Endothelial cell of umbilical vein (primary cell): Measurements from ENCODE around the gene MAML3. TPM values are rescaled to one million over a fixed set of nuclear protein-coding genes. Genes with fewer than 3 reads are reported as not detected.

Source experiments
- BruUV-seq: library from RNA; stranded (reverse); fragments of 400-500 nt; replicated peaks from 2 replicates; lab custom pipeline; 2021; lab: Mats Ljungman, UMichigan
- CTCF ChIA-PET: fragments of 300-600, 350-600 bp; sonication (Branson Sonifier 250); formaldehyde crosslinking; loops from one replicate; lab custom pipeline; 2021; ENCODE audit warnings: antibody characterized with exemption, inconsistent platforms; lab: Charles Lee
- POLR2A ChIA-PET: fragments of 300-600, 350-600 bp; sonication (Branson Sonifier 250); formaldehyde crosslinking; loops from one replicate; lab custom pipeline; 2021; ENCODE audit warnings: antibody characterized with exemption, inconsistent platforms; lab: Charles Lee
- DNase-seq: peaks from one replicate; pipeline ENCODE4 v3.0.0-alpha.2; 2011; ENCODE audit warnings: low read depth, low spot score
- FAIRE-seq: peaks from 2 replicates; lab custom pipeline; 2011; peaks lifted over from hg19 to GRCh38; lab: Jason Lieb, UNC
- H2AFZ ChIP-seq: 2 replicates; pipeline ENCODE4 v1.6.0; 2012; ENCODE audit warnings: low read depth, low read length, control low read depth, inconsistent platforms
- H3K27ac ChIP-seq: 2 replicates; pipeline ENCODE4 v1.5.1; 2011; ENCODE audit warnings: low read depth, mild to moderate bottlenecking, control low read depth, low read length, moderate library complexity; ENCODE audit not compliant: insufficient read depth
- H3K27me3 ChIP-seq, 2 experiments: 2 replicates each; pipeline versions ENCODE4 v1.6.0 to v1.6.1; 2011; ENCODE audit warnings: low read length in 2 of 2, mixed read lengths in 1 of 2; ENCODE audit not compliant: control insufficient read depth in 2 of 2, insufficient read depth in 2 of 2
- H3K36me3 ChIP-seq, 2 experiments: 2 replicates in 1 of 2; 3 replicates in 1 of 2; pipeline ENCODE4 v1.5.1; 2011; ENCODE audit warnings: low read length in 2 of 2, mild to moderate bottlenecking in 1 of 2, moderate library complexity in 1 of 2; ENCODE audit not compliant: control insufficient read depth in 2 of 2, insufficient read depth in 2 of 2; ENCODE audit errors: extremely low read depth in 1 of 2
- H3K4me1 ChIP-seq: 3 replicates; pipeline ENCODE4 v1.5.1; 2011; ENCODE audit warnings: mild to moderate bottlenecking, low read length; ENCODE audit not compliant: control insufficient read depth, insufficient read depth; ENCODE audit errors: extremely low read depth
- H3K4me2 ChIP-seq: 2 replicates; pipeline ENCODE4 v1.6.1; 2011; ENCODE audit warnings: low read length, control low read depth, mixed read lengths; ENCODE audit not compliant: insufficient read depth
- H3K4me3 ChIP-seq, 3 experiments: fragments of 200-600 bp in 1 of 3; sonication (generic), shearing (Covaris generic) in 1 of 3; replicated peaks in 1 of 3; 2 replicates each; pipeline ENCODE4 v1.5.1; 2011 to 2016; ENCODE audit warnings: control low read depth in 3 of 3, low read length in 3 of 3, mild to moderate bottlenecking in 2 of 3, inconsistent platforms in 1 of 3, low read depth in 1 of 3, moderate library complexity in 1 of 3; ENCODE audit not compliant: insufficient read depth in 1 of 3
- H3K79me2 ChIP-seq: 2 replicates; pipeline ENCODE4 v1.6.0; 2012; ENCODE audit warnings: low read length, inconsistent platforms; ENCODE audit not compliant: control insufficient read depth, insufficient read depth
- H3K9ac ChIP-seq: replicated peaks from 2 replicates; pipeline ENCODE3; 2011; ENCODE audit warnings: low read length, control low read depth; ENCODE audit not compliant: insufficient read depth; ENCODE audit errors: extremely low read depth
- H3K9me1 ChIP-seq: replicated peaks from 3 replicates; pipeline ENCODE4 v1.6.0; 2011; ENCODE audit warnings: mild to moderate bottlenecking, low read length; ENCODE audit not compliant: control insufficient read depth, insufficient read depth; ENCODE audit errors: extremely low read depth
- H3K9me3 ChIP-seq: replicated peaks from 2 replicates; pipeline ENCODE4 v1.5.1; 2012; ENCODE audit warnings: low read length, inconsistent platforms; ENCODE audit not compliant: control insufficient read depth, insufficient read depth
- H4K20me1 ChIP-seq: replicated peaks from 2 replicates; pipeline ENCODE3; 2011; ENCODE audit warnings: mild to moderate bottlenecking, low read length; ENCODE audit not compliant: control insufficient read depth, insufficient read depth; ENCODE audit errors: extremely low read depth
- EZH2 ChIP-seq: IDR thresholded peaks from 2 replicates; pipeline ENCODE4 v1.6.1; 2012; ENCODE audit warnings: borderline replicate concordance, low read depth, mild to moderate bottlenecking, moderate library complexity, low read length, inconsistent platforms; ENCODE audit not compliant: severe bottlenecking
- FOS ChIP-seq: IDR thresholded peaks from 2 replicates; pipeline ENCODE4 v1.6.1; 2011; ENCODE audit warnings: mild to moderate bottlenecking, low read length, moderate library complexity, borderline replicate concordance; ENCODE audit not compliant: insufficient read depth
- GATA2 ChIP-seq: IDR thresholded peaks from 2 replicates; pipeline ENCODE4 v1.7.0; 2011; ENCODE audit warnings: low read depth, mild to moderate bottlenecking, moderate library complexity, mixed read lengths, low read length; ENCODE audit not compliant: insufficient read length, insufficient read depth
- JUN ChIP-seq: IDR thresholded peaks from 2 replicates; pipeline ENCODE4 v1.6.1; 2011; ENCODE audit warnings: borderline replicate concordance, low read depth; ENCODE audit not compliant: insufficient read length, insufficient read depth
- MYC ChIP-seq: IDR thresholded peaks from one replicate; pipeline ENCODE4 v1.6.1; 2011; ENCODE audit warnings: mild to moderate bottlenecking, low read depth, low read length
- POLR2A ChIP-seq: IDR thresholded peaks from 2 replicates; pipeline ENCODE4 v1.6.1; 2012; ENCODE audit warnings: low read depth, mild to moderate bottlenecking, control low read depth, low read length
- POLR2AphosphoS5 ChIP-seq: IDR thresholded peaks from 2 replicates; pipeline ENCODE4 v1.6.1; 2012; ENCODE audit warnings: low read depth, mild to moderate bottlenecking, control low read depth, low read length, moderate library complexity; ENCODE audit not compliant: insufficient read depth
- dilution Hi-C: fragments of 300-500 bp; cut with MboI; formaldehyde crosslinking; loops from one replicate; pipeline ENCODE4 v1.15.0; 2019; ENCODE audit warnings: low sequenced_read_pairs; ENCODE audit not compliant: extremely low pct_ligation_motif_present
- intact Hi-C: fragments of 100-400 bp; cut with micrococcal nuclease; formaldehyde crosslinking; loops from one replicate; pipeline ENCODE4 v1.10.0; 2022
- polyA plus RNA-seq, 4 experiments: library from polyadenylated mRNA; depleted of rRNA in 3 of 4; stranded (reverse) in 3 of 4; unstranded in 1 of 4; fragments of >200 nt; gene quantifications; 2 replicates each; pipeline versions ENCODE4 v1.2.1 to v1.2.3, GENCODE V29; 2011 to 2012; ENCODE audit warnings: missing spikeins in 1 of 4
- total RNA-seq: library from RNA; stranded (reverse); gene quantifications from 2 replicates; pipeline ENCODE4 v1.2.3, GENCODE V29; 2021
- TF ChIP-seq, protein P1 (sequence below): IDR thresholded peaks from 2 replicates; pipeline ENCODE4 v1.6.1; 2011; ENCODE audit not compliant: insufficient read depth, insufficient read length
- TF ChIP-seq, protein P2 (sequence below), 2 donors: IDR thresholded peaks; 1 replicate in 1 of 2; 2 replicates in 1 of 2; pipeline ENCODE4 v1.5.1; 2011; ENCODE audit warnings: low read length in 2 of 2, mild to moderate bottlenecking in 2 of 2, moderate library complexity in 2 of 2, control low read depth in 1 of 2, inconsistent platforms in 1 of 2, low read depth in 1 of 2; ENCODE audit not compliant: insufficient read depth in 1 of 2; ENCODE audit errors: extremely low read depth in 1 of 2

MAML3 gene
- total and polyA plus RNA-seq, 2 donors (not counting 3 experiments of a cell fraction or from before 2014, with no cell fraction given): 14.0 to 20.3 TPM

DNA sequence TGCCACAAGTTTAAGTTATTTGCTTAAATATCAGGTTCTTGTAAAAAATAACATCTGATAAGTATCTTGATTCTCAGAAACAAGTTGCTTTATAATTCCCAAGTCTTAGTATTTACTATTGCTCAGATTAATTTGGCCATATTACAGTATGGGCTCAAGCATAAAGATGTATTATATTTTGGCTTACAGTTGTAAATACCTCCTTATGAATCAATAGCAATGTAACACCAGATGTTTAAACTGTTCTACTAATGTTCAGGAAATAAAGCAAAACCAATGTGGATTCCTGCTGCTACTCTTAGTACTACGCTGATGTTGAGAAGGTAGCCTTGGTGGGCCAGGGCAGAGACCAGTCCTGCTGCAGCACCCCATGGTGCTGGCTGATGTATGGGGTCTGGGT lies 385.6 kb downstream of the MAML3 start:
- peaks cover 20% of the 10 kb centered on the region for H3K4me1 ChIP-seq
- no peak overlapping the region for H3K4me2 ChIP-seq
- H2AFZ ChIP-seq: no peak overlapping the region
- H4K20me1 ChIP-seq: no peaks in the 10 kb centered on the region
- TF ChIP-seq POLR2AphosphoS5 (no peak), POLR2A (no peak), JUN (no peak), FOS (no peak), GATA2 (no peak), EZH2 (no peak), MYC (no peak)
- TF ChIP-seq, protein P1, sequence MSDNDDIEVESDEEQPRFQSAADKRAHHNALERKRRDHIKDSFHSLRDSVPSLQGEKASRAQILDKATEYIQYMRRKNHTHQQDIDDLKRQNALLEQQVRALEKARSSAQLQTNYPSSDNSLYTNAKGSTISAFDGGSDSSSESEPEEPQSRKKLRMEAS: no peak
- TF ChIP-seq, protein P2, sequence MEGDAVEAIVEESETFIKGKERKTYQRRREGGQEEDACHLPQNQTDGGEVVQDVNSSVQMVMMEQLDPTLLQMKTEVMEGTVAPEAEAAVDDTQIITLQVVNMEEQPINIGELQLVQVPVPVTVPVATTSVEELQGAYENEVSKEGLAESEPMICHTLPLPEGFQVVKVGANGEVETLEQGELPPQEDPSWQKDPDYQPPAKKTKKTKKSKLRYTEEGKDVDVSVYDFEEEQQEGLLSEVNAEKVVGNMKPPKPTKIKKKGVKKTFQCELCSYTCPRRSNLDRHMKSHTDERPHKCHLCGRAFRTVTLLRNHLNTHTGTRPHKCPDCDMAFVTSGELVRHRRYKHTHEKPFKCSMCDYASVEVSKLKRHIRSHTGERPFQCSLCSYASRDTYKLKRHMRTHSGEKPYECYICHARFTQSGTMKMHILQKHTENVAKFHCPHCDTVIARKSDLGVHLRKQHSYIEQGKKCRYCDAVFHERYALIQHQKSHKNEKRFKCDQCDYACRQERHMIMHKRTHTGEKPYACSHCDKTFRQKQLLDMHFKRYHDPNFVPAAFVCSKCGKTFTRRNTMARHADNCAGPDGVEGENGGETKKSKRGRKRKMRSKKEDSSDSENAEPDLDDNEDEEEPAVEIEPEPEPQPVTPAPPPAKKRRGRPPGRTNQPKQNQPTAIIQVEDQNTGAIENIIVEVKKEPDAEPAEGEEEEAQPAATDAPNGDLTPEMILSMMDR (IDR thresholded peaks at IDR 0.05; ENCODE audit: extremely low read depth in 1 of 2, insufficient read depth in 1 of 2, low read depth in 1 of 2, low read length in 2 of 2): no peak
- H3K9me1 ChIP-seq: no peaks in the 10 kb centered on the region
- no peak overlapping the region for H3K9ac ChIP-seq
- DNase-seq: no peak
- H3K27ac ChIP-seq: no peak overlapping the region
- H3K9me3 ChIP-seq: no peaks in the 10 kb centered on the region
- dilution Hi-C loops (no loop called here), intact Hi-C loops (no loop called here)
- FAIRE-seq: no peak
- ChIA-PET CTCF (interaction anchor here (1.0 kb wide), 1 partner anchor 64 kb away, joined by 3 read pairs; no protein-coding TSS in a partner anchor), POLR2A (no interaction called here)
- H3K36me3 ChIP-seq: no peaks in the 10 kb centered on the region
- no peak overlapping the region for H3K4me3 ChIP-seq
- no peaks in the 10 kb centered on the region for H3K27me3 ChIP-seq
- H3K79me2 ChIP-seq: no peaks in the 10 kb centered on the region
- BruUV-seq: no TSS peak
